ENCODE measurements around the gene XRCC3. TPM values are rescaled to one million over a fixed set of nuclear protein-coding genes. Genes with fewer than 3 reads are reported as not detected.
A peak's percentile ranks its signal among the peaks of the same experiment; 100 is the strongest.

XRCC3 gene
- total and polyA plus RNA-seq, 12 donors, result 1.0 to 4.4 (median 3.0) TPM

- Histone ChIP-seq H3K9me3 (no peaks in the 10 kb centered on the region), H3K36me3 (peaks cover 0 to 14% (median 0%) of the 10 kb centered on the region in 9 donors), H3K4me1 (peaks cover 22 to 80% (median 49%) of the 10 kb centered on the region in 9 donors), H3K27me3 (no peaks in the 10 kb centered on the region), H3K4me3 (no peak overlapping the region), H3K27ac (peak overlapping the region; percentile 36 to 80 (median 68))
- 45 to 49% methylated on average over 24 of the region's 24 CpGs for WGBS, 2 donors
- TF ChIP-seq CTCF (IDR thresholded peaks at IDR 0.05), result no peak
- DNase-seq, result no peak
- ATAC-seq, result no peak
- intact Hi-C loops (cut with DNase I), result no loop called here
Measured at GRCh38 chr14:103712633-103713247, 2.5 kb downstream of the XRCC3 start.

- peaks cover 20 to 72% (median 44%) of the 10 kb centered on the region in 9 donors for H3K4me1 ChIP-seq
- 41 to 51% methylated on average over 27 of the region's 27 CpGs for WGBS, 2 donors
- H3K27ac ChIP-seq, result peak overlapping the region; percentile 36 to 80 (median 68)
- peak overlapping the region in 1 of 10 donors; percentile 21 for H3K4me3 ChIP-seq
- peak; percentile 45 to 71 for DNase-seq
- H3K36me3 ChIP-seq, result peaks cover 0 to 23% (median 0%) of the 10 kb centered on the region in 9 donors
- H3K27me3 ChIP-seq, result no peaks in the 10 kb centered on the region
- peak in 6 of 8 donors; percentile 5 to 39 (median 12) for ATAC-seq
- H3K9me3 ChIP-seq, result no peaks in the 10 kb centered on the region
- intact Hi-C loops (cut with DNase I), result no loop called here
- no peak for TF ChIP-seq CTCF (IDR thresholded peaks at IDR 0.05)
Measured at GRCh38 chr14:103711516-103712431, 3.5 kb downstream of the XRCC3 start.

- ATAC-seq (no peak), DNase-seq (no peak)
- Histone ChIP-seq H3K36me3 (peaks cover 0 to 32% (median 0%) of the 10 kb centered on the region in 9 donors), H3K27ac (peak overlapping the region in 8 of 10 donors; percentile 36 to 80 (median 68)), H3K4me1 (peaks cover 16 to 76% (median 38%) of the 10 kb centered on the region in 9 donors), H3K4me3 (no peak overlapping the region), H3K27me3 (no peaks in the 10 kb centered on the region), H3K9me3 (no peaks in the 10 kb centered on the region)
- 61 to 63% methylated on average over 9 of the region's 9 CpGs for WGBS, 2 donors
- no peak for TF ChIP-seq CTCF (IDR thresholded peaks at IDR 0.05)
- intact Hi-C loops (cut with DNase I), result no loop called here
Measured at GRCh38 chr14:103710771-103711377, 4.4 kb downstream of the XRCC3 start.

GRCh38 chr14:103709814-103710213 is 5.4 kb downstream of the XRCC3 start:
- 89 to 92% methylated on average over 15 of the region's 15 CpGs for WGBS, 2 donors
- no peak for DNase-seq
- Histone ChIP-seq H3K4me3 (no peak overlapping the region), H3K27me3 (no peaks in the 10 kb centered on the region), H3K36me3 (peaks cover 0 to 43% (median 0%) of the 10 kb centered on the region in 9 donors), H3K4me1 (peaks cover 19 to 86% (median 39%) of the 10 kb centered on the region in 9 donors), H3K27ac (no peak overlapping the region), H3K9me3 (no peaks in the 10 kb centered on the region)
- ATAC-seq, result no peak
- intact Hi-C loops (cut with DNase I), result loop anchor here in 1 of 10 donors (10.0 kb wide), 1 partner anchor 135 kb away; no protein-coding TSS in a partner anchor
- TF ChIP-seq CTCF (IDR thresholded peaks at IDR 0.05), result no peak
